Rectal smooth muscle tissue (tissue), 1 donor: ENCODE measurements around the gene APBA3.
A peak's percentile ranks its signal among the peaks of the same experiment; 100 is the strongest.

Source experiments
- H3K27ac ChIP-seq: one replicate; pipeline ENCODE4 v1.7.0; 2013; ENCODE audit warnings: low read depth, low read length, inconsistent platforms
- H3K27me3 ChIP-seq: one replicate; pipeline ENCODE4 v1.7.0; 2013; ENCODE audit warnings: low read length; ENCODE audit not compliant: control insufficient read depth, insufficient read depth
- H3K36me3 ChIP-seq: one replicate; pipeline ENCODE4 v1.7.0; 2013; ENCODE audit warnings: low read length; ENCODE audit not compliant: control insufficient read depth, insufficient read depth
- H3K4me1 ChIP-seq: one replicate; pipeline ENCODE4 v1.7.0; 2013; ENCODE audit warnings: low read length; ENCODE audit not compliant: control insufficient read depth, insufficient read depth
- H3K4me3 ChIP-seq: one replicate; pipeline ENCODE4 v1.7.0; 2013; ENCODE audit warnings: low read length
- H3K9ac ChIP-seq: one replicate; pipeline ENCODE4 v1.7.0; 2013; ENCODE audit warnings: low read length

The APBA3 gene

GRCh38 chr19:3761382-3762129 is at the start of gene APBA3:
Gene APBA3 (minus strand): TSS chr19:3761692. CDS start chr19:3760264, 1,428 bp downstream.
- Histone ChIP-seq H3K4me3 (peak within 1 kb of the TSS; percentile 100), H3K9ac (peak within 1 kb of the TSS; percentile 92), H3K4me1 (peaks cover 10% of the 10 kb centered on the region), H3K36me3 (peaks cover 2% of the 10 kb centered on the region), H3K27ac (peak within 1 kb of the TSS; percentile 98), H3K27me3 (no peaks in the 10 kb centered on the region)

GRCh38 chr19:3810708-3811355 is 49.3 kb upstream of the APBA3 start:
- H3K27me3 ChIP-seq = no peaks in the 10 kb centered on the region
- no peak overlapping the region for H3K4me3 ChIP-seq
- no peaks in the 10 kb centered on the region for H3K36me3 ChIP-seq
- no peaks in the 10 kb centered on the region for H3K4me1 ChIP-seq
- H3K27ac ChIP-seq = no peak overlapping the region
- H3K9ac ChIP-seq = no peak overlapping the region

- no peaks in the 10 kb centered on the region for H3K4me1 ChIP-seq
- H3K27ac ChIP-seq = no peak overlapping the region
Measured at GRCh38 chr19:3809881-3810707, 48.6 kb upstream of the APBA3 start.

GRCh38 chr19:3808420-3809143 is 47.1 kb upstream of the APBA3 start:
- Histone ChIP-seq H3K4me3 (no peak overlapping the region), H3K27me3 (no peaks in the 10 kb centered on the region), H3K4me1 (no peaks in the 10 kb centered on the region), H3K9ac (no peak overlapping the region), H3K36me3 (no peaks in the 10 kb centered on the region), H3K27ac (no peak overlapping the region)

More at GRCh38 chr19:3809881-3810707, 48.6 kb upstream of the APBA3 start:
- Histone ChIP-seq H3K9ac (no peak overlapping the region), H3K27me3 (no peaks in the 10 kb centered on the region), H3K4me3 (no peak overlapping the region), H3K36me3 (no peaks in the 10 kb centered on the region)

- Histone ChIP-seq H3K4me1 (no peaks in the 10 kb centered on the region), H3K36me3 (no peaks in the 10 kb centered on the region), H3K27ac (no peak overlapping the region), H3K4me3 (no peak overlapping the region), H3K9ac (no peak overlapping the region), H3K27me3 (peaks cover 3% of the 10 kb centered on the region)
Measured at GRCh38 chr19:3807574-3808354, 46.3 kb upstream of the APBA3 start.

GRCh38 chr19:3807131-3807480 is 45.6 kb upstream of the APBA3 start:
- H3K36me3 ChIP-seq = no peaks in the 10 kb centered on the region
- H3K9ac ChIP-seq = no peak overlapping the region
- H3K4me1 ChIP-seq = no peaks in the 10 kb centered on the region
- H3K4me3 ChIP-seq = no peak overlapping the region
- peaks cover 3% of the 10 kb centered on the region for H3K27me3 ChIP-seq
- H3K27ac ChIP-seq = no peak overlapping the region

- H3K36me3 ChIP-seq = no peaks in the 10 kb centered on the region
- no peak overlapping the region for H3K9ac ChIP-seq
- H3K4me3 ChIP-seq = no peak overlapping the region
- no peaks in the 10 kb centered on the region for H3K4me1 ChIP-seq
- H3K27me3 ChIP-seq = peaks cover 9% of the 10 kb centered on the region
- H3K27ac ChIP-seq = no peak overlapping the region
Measured at GRCh38 chr19:3805859-3806258, 44.4 kb upstream of the APBA3 start.

GRCh38 chr19:3804429-3804828 is 42.9 kb upstream of the APBA3 start:
- no peak overlapping the region for H3K9ac ChIP-seq
- peaks cover 9% of the 10 kb centered on the region for H3K27me3 ChIP-seq
- H3K4me3 ChIP-seq = no peak overlapping the region
- no peaks in the 10 kb centered on the region for H3K36me3 ChIP-seq
- H3K4me1 ChIP-seq = no peaks in the 10 kb centered on the region
- no peak overlapping the region for H3K27ac ChIP-seq

GRCh38 chr19:3803986-3804385 is 42.5 kb upstream of the APBA3 start:
- Histone ChIP-seq H3K36me3 (no peaks in the 10 kb centered on the region), H3K27ac (no peak overlapping the region), H3K27me3 (peaks cover 9% of the 10 kb centered on the region), H3K4me3 (no peak overlapping the region), H3K9ac (no peak overlapping the region), H3K4me1 (no peaks in the 10 kb centered on the region)

GRCh38 chr19:3803114-3803888 is 41.8 kb upstream of the APBA3 start:
- Histone ChIP-seq H3K9ac (no peak overlapping the region), H3K4me3 (no peak overlapping the region), H3K27me3 (peaks cover 9% of the 10 kb centered on the region), H3K27ac (no peak overlapping the region), H3K36me3 (no peaks in the 10 kb centered on the region), H3K4me1 (no peaks in the 10 kb centered on the region)
